K562 (cell line): ENCODE data around the gene ZGLP1. TPM values are rescaled to one million over a fixed set of nuclear protein-coding genes. Genes with fewer than 3 reads are reported as not detected.

Experiments
- CSDE1 ChIP-seq, 2 experiments: fragments of 450-650 bp; IDR thresholded peaks; 2 replicates each; pipeline ENCODE4 v1.6.1; 2016; ENCODE audit warnings: mild to moderate bottlenecking in 1 of 2
- MAX ChIP-seq: sonication (generic); formaldehyde crosslinking; IDR thresholded peaks from 2 replicates; pipeline ENCODE4 v1.9.0; 2022; ENCODE audit warnings: mild to moderate bottlenecking, missing genetic modification reagents
- MLX ChIP-seq, 2 experiments: fragments of 450-650 bp in 1 of 2; sonication (generic) in 1 of 2; formaldehyde crosslinking; conservative IDR thresholded peaks; 2 replicates each; pipeline versions ENCODE4 v1.4.0 to v1.8.1; 2020 to 2022; ENCODE audit warnings: mild to moderate bottlenecking in 1 of 2, missing genetic modification reagents in 1 of 2
- NFIX ChIP-seq: fragments of 250-450 bp; sonication (Bioruptor Pico); IDR thresholded peaks from 2 replicates; pipeline ENCODE4 v1.4.0; 2020; ENCODE audit warnings: low read depth, mild to moderate bottlenecking, moderate library complexity
- PML ChIP-seq: IDR thresholded peaks from 2 replicates; pipeline ENCODE4 v1.6.1; 2012; ENCODE audit warnings: low read length, inconsistent platforms
- REST ChIP-seq, 2 experiments: fragments of 450-650 bp; formaldehyde crosslinking in 1 of 2; IDR thresholded peaks; 2 replicates each; pipeline versions ENCODE4 v1.4.0 to v1.6.1; 2014 to 2020; ENCODE audit warnings: mild to moderate bottlenecking in 2 of 2, borderline replicate concordance in 1 of 2, low read depth in 1 of 2
- SAP30 ChIP-seq: fragments of 200-600 bp; sonication (generic); IDR thresholded peaks from 2 replicates; pipeline ENCODE4 v1.6.1; 2012; ENCODE audit warnings: borderline replicate concordance, low read depth, mild to moderate bottlenecking, moderate library complexity, low read length, control low read depth, inconsistent platforms; ENCODE audit not compliant: insufficient read depth, poor library complexity, severe bottlenecking
- THAP7 ChIP-seq: fragments of 250-450 bp; sonication (Bioruptor Pico); IDR thresholded peaks from 2 replicates; pipeline ENCODE4 v1.5.0; 2021
- YBX1 ChIP-seq: fragments of 450-650 bp; IDR thresholded peaks from 2 replicates; pipeline ENCODE4 v1.7.1; 2016; ENCODE audit warnings: mild to moderate bottlenecking
- ZNF830 ChIP-seq: fragments of 250-450 bp; sonication (Bioruptor Pico); IDR thresholded peaks from 2 replicates; pipeline ENCODE4 v1.5.0; 2021; ENCODE audit warnings: mild to moderate bottlenecking
- ZSCAN32 ChIP-seq: fragments of 450-650 bp; formaldehyde crosslinking; IDR thresholded peaks from 2 replicates; pipeline ENCODE4 v1.4.0; 2020; ENCODE audit warnings: mild to moderate bottlenecking, moderate library complexity
- polyA plus RNA-seq, 8 experiments: library from polyadenylated mRNA; depleted of rRNA in 4 of 8; stranded (reverse) in 5 of 8; unstranded in 3 of 8; fragments of >200 nt; fragmentation: Nextera tagmentation in 2 of 8; fragmentation: Illumina TruSeq in 1 of 8; extraction: Ambion mirVana in 2 of 8; extraction: Trizol in 1 of 8; gene quantifications; 2 replicates each; pipeline versions ENCODE4 v1.2.1 to v1.2.3, GENCODE V29; 2011 to 2014; ENCODE audit warnings: inconsistent platforms in 1 of 8, missing spikeins in 1 of 8
- total RNA-seq, 7 experiments: library from RNA; depleted of rRNA in 6 of 7; stranded (reverse); fragments of >200 nt in 6 of 7; fragmentation: Illumina TruSeq in 2 of 7; extraction: Trizol in 2 of 7; gene quantifications; 2 replicates each; pipeline versions ENCODE4 v1.2.1 to v1.2.3, GENCODE V29; 2011 to 2021; ENCODE audit warnings: low replicate concordance in 1 of 7
- TF ChIP-seq, protein P1 (sequence below): IDR thresholded peaks from 3 replicates; pipeline ENCODE4 v1.6.1; 2011; ENCODE audit warnings: borderline replicate concordance, mild to moderate bottlenecking, moderate library complexity; ENCODE audit not compliant: insufficient read length; ENCODE audit errors: extremely low read depth

The ZGLP1 gene
- total and polyA plus RNA-seq, 9 of the 15 experiments (the other 6 are each of a cell fraction or from before 2014, with no cell fraction given), result 0.24 to 4.5 (median 2.2) TPM

DNA sequence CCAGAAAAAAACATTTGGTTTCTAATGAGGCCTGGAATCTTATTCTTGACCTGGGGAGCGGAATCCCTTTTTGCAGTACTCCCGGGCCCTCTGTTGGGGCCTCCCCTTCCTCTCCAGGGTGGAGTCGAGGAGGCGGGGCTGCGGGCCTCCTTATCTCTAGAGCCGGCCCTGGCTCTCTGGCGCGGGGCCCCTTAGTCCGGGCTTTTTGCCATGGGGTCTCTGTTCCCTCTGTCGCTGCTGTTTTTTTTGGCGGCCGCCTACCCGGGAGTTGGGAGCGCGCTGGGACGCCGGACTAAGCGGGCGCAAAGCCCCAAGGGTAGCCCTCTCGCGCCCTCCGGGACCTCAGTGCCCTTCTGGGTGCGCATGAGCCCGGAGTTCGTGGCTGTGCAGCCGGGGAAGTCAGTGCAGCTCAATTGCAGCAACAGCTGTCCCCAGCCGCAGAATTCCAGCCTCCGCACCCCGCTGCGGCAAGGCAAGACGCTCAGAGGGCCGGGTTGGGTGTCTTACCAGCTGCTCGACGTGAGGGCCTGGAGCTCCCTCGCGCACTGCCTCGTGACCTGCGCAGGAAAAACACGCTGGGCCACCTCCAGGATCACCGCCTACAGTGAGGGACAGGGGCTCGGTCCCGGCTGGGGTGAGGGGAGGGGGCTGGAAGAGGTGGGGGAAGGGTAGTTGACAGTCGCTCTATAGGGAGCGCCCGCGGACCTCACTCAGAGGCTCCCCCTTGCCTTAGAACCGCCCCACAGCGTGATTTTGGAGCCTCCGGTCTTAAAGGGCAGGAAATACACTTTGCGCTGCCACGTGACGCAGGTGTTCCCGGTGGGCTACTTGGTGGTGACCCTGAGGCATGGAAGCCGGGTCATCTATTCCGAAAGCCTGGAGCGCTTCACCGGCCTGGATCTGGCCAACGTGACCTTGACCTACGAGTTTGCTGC lies 22.5 kb downstream of the ZGLP1 start, which contains the start of gene ICAM4 (continued):
- peak; percentile 82; the same call in 1 of the 2 replicates for TF ChIP-seq THAP7 (CRISPR knock-in tag)
- no peak for TF ChIP-seq ZSCAN32 (CRISPR knock-in tag)
- TF ChIP-seq NFIX (CRISPR knock-in tag), result peak; percentile 9; the same call in 1 of the 2 replicates
- 0 out of 2 replicates have a peak, but pooled peaks have one; percentile 73 for TF ChIP-seq ZNF830 (CRISPR knock-in tag)
- TF ChIP-seq REST (IDR thresholded peaks at IDR 0.05; ENCODE audit: borderline replicate concordance), result no peak
- TF ChIP-seq REST (CRISPR knock-in tag; IDR thresholded peaks at IDR 0.05; ENCODE audit: low read depth), result no peak; the same call in 1 of the 2 replicates
- TF ChIP-seq YBX1, result no peak
- peak; percentile 79 for TF ChIP-seq MAX (CRISPR knock-in tag)
- no peak; the same call in none of the 2 replicates for TF ChIP-seq PML
- no peak; a peak in 1 of 4 replicates for TF ChIP-seq MLX (CRISPR knock-in tag; conservative IDR thresholded peaks at IDR 0.05)
- TF ChIP-seq, protein P1, sequence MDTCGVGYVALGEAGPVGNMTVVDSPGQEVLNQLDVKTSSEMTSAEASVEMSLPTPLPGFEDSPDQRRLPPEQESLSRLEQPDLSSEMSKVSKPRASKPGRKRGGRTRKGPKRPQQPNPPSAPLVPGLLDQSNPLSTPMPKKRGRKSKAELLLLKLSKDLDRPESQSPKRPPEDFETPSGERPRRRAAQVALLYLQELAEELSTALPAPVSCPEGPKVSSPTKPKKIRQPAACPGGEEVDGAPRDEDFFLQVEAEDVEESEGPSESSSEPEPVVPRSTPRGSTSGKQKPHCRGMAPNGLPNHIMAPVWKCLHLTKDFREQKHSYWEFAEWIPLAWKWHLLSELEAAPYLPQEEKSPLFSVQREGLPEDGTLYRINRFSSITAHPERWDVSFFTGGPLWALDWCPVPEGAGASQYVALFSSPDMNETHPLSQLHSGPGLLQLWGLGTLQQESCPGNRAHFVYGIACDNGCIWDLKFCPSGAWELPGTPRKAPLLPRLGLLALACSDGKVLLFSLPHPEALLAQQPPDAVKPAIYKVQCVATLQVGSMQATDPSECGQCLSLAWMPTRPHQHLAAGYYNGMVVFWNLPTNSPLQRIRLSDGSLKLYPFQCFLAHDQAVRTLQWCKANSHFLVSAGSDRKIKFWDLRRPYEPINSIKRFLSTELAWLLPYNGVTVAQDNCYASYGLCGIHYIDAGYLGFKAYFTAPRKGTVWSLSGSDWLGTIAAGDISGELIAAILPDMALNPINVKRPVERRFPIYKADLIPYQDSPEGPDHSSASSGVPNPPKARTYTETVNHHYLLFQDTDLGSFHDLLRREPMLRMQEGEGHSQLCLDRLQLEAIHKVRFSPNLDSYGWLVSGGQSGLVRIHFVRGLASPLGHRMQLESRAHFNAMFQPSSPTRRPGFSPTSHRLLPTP, result no peak
- no peak for TF ChIP-seq CSDE1 (IDR thresholded peaks at IDR 0.05)
- TF ChIP-seq SAP30, result peak; percentile 50
